SK-N-SH treated with all-trans-retinoic acid at 6 μM for 48 hours (cell line): ENCODE measurements around the gene SVOPL.

Experiments
- CSDC2 ChIP-seq: fragments of 250-450 bp; sonication (Bioruptor Pico); IDR thresholded peaks from 2 replicates; pipeline ENCODE4 v1.5.0; 2020; ENCODE audit warnings: mild to moderate bottlenecking, moderate library complexity
- CSRNP3 ChIP-seq: fragments of 250-450 bp; sonication (Bioruptor Pico); IDR thresholded peaks from 2 replicates; pipeline ENCODE4 v1.5.1; 2021; ENCODE audit warnings: mild to moderate bottlenecking, moderate library complexity
- RARB ChIP-seq: fragments of 250-450 bp; sonication (Bioruptor Pico); IDR thresholded peaks from 2 replicates; pipeline ENCODE4 v1.8.0; 2021; ENCODE audit warnings: mild to moderate bottlenecking, moderate library complexity
- TSHZ2 ChIP-seq: fragments of 250-450 bp; sonication (Bioruptor Pico); IDR thresholded peaks from 2 replicates; pipeline ENCODE4 v1.5.0; 2020; ENCODE audit warnings: mild to moderate bottlenecking, moderate library complexity

GRCh38 chr7:138616085-138616484 is 85.1 kb downstream of the SVOPL start:
- TF ChIP-seq RARB (CRISPR knock-in tag) (no peak), TSHZ2 (no peak), CSRNP3 (CRISPR knock-in tag) (no peak), CSDC2 (CRISPR knock-in tag) (no peak)
